OCI-LY3 (cell line): ENCODE data around the gene NCLN.
"Not testable (repeated sequence)": the region's sequence is repeated elsewhere in the genome, so short reads cannot be mapped to it uniquely, and the experiment has no call there.

Experiments
- H2AFZ ChIP-seq: fragments of 200-600, 300-600 bp; shearing (Covaris generic); 2 replicates; pipeline ENCODE4 v1.6.0; 2014; ENCODE audit warnings: antibody characterized with exemption, low read depth, low read length
- H3K27ac ChIP-seq: fragments of 200-600, 300-600 bp; sonication (generic); 2 replicates; pipeline ENCODE4 v1.5.1; 2014; ENCODE audit warnings: mild to moderate bottlenecking, low read length, moderate library complexity, mixed read lengths
- H3K27me3 ChIP-seq: fragments of 200-600, 300-600 bp; sonication (generic); 2 replicates; pipeline ENCODE4 v1.6.1; 2014; ENCODE audit warnings: low read depth, low read length, mixed read lengths
- H3K36me3 ChIP-seq: fragments of 200-600, 300-600 bp; sonication (generic); replicated peaks from 2 replicates; pipeline ENCODE3; 2014; ENCODE audit warnings: low read depth, low read length, mixed read lengths
- H3K4me1 ChIP-seq: fragments of 300-600, 200-600 bp; sonication (generic); 2 replicates; pipeline ENCODE4 v1.6.1; 2014; ENCODE audit warnings: low read length, mixed read lengths
- H3K4me2 ChIP-seq: fragments of 200-600, 300-600 bp; sonication (generic); 2 replicates; pipeline ENCODE4 v1.6.1; 2014; ENCODE audit warnings: low read length, mixed read lengths
- H3K4me3 ChIP-seq: fragments of 300-600, 200-600 bp; sonication (generic); 2 replicates; pipeline ENCODE4 v1.5.1; 2014; ENCODE audit warnings: antibody characterized with exemption, mild to moderate bottlenecking, low read length, moderate library complexity
- H3K79me2 ChIP-seq: fragments of 300-600, 200-600 bp; shearing (Covaris generic); 2 replicates; pipeline ENCODE4 v1.6.1; 2014; ENCODE audit warnings: mild to moderate bottlenecking, low read length, mixed read lengths
- H3K9ac ChIP-seq: fragments of 300-600, 200-600 bp; shearing (Covaris generic); 2 replicates; pipeline ENCODE4 v1.6.0; 2014; ENCODE audit warnings: mild to moderate bottlenecking, low read length, moderate library complexity
- H3K9me3 ChIP-seq: fragments of 200-600, 300-600 bp; shearing (Covaris generic); 2 replicates; pipeline ENCODE4 v1.6.1; 2014; ENCODE audit warnings: low read length, mixed read lengths; ENCODE audit not compliant: insufficient read depth
- H4K20me1 ChIP-seq: fragments of 200-600, 300-600 bp; sonication (generic); 2 replicates; pipeline ENCODE4 v1.6.1; 2016; ENCODE audit warnings: low read length, mixed read lengths; ENCODE audit not compliant: insufficient read depth
- CTCF ChIP-seq: fragments of 200-600, 300-600 bp; sonication (generic); IDR thresholded peaks from 2 replicates; pipeline ENCODE4 v1.5.1; 2014; ENCODE audit warnings: antibody characterized with exemption, low read length, low read depth
- EZH2phosphoT487 ChIP-seq: fragments of 200-600 bp; shearing (Covaris generic); IDR thresholded peaks from 2 replicates; pipeline ENCODE4 v1.6.1; 2018; ENCODE audit warnings: antibody characterized with exemption, mixed run types, low read depth

NCLN gene

DNA sequence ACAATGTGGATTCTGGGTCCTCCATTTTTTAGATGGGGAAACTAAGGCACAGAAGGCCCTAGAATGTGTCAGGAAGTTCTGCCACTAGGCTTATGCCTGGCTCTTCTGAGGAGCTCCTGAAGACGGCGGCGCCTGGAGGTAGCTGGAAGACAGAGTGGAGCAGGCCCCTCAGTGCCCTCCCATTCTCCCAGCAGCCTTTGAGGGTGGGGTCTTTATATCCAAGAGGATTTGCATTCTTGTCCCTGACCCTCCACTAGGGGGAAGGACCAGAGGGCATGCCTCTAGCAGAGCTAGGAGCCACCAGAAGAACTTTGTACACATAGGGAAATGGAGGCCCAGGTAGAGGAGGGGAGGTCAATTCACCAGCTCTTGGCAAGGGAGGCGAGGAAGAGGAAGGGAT is 48.1 kb downstream of the NCLN start:
- Histone ChIP-seq H2AFZ (no peak overlapping the region), H3K4me1 (no peaks in the 10 kb centered on the region), H3K4me2 (no peak overlapping the region), H3K27ac (no peak overlapping the region), H3K36me3 (no peaks in the 10 kb centered on the region), H3K4me3 (no peak overlapping the region), H3K27me3 (peaks cover 5% of the 10 kb centered on the region; the same call in 1 of the 2 replicates), H3K79me2 (no peaks in the 10 kb centered on the region), H4K20me1 (no peaks in the 10 kb centered on the region), H3K9me3 (no peaks in the 10 kb centered on the region), H3K9ac (no peak overlapping the region)
- TF ChIP-seq CTCF (no peak), EZH2phosphoT487 (no peak)

DNA sequence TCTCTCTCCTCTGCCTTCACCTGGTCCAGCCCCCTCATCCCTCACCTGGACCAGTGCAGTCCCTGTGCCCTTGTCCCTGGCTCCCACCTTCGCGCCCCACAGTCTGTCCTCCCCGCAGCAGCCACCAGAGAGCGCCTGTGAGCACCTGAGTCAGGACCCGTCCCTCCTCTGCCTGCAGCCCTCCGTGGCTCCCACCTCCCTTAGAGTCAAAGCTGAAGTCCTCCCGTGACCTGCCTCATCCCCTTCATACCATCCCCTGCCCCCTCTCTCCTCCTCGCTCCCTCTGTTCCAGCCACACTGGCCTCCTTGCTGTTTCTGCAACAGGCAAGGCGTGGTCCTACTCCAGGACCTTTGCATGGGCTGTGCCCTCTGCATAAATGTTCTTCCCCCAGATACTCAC is 49.1 kb downstream of the NCLN start:
- peak; percentile 45 for TF ChIP-seq CTCF
- no peak for TF ChIP-seq EZH2phosphoT487
- no peak overlapping the region for H3K9ac ChIP-seq
- H3K79me2 ChIP-seq = no peaks in the 10 kb centered on the region
- H3K4me3 ChIP-seq = no peak overlapping the region
- H3K4me1 ChIP-seq = no peaks in the 10 kb centered on the region
- H2AFZ ChIP-seq = no peak overlapping the region
- no peaks in the 10 kb centered on the region; the same call in 1 of the 2 replicates for H3K27me3 ChIP-seq
- H3K36me3 ChIP-seq = no peaks in the 10 kb centered on the region
- no peak overlapping the region for H3K4me2 ChIP-seq
- no peaks in the 10 kb centered on the region for H4K20me1 ChIP-seq
- H3K9me3 ChIP-seq = no peaks in the 10 kb centered on the region
- no peak overlapping the region for H3K27ac ChIP-seq

DNA sequence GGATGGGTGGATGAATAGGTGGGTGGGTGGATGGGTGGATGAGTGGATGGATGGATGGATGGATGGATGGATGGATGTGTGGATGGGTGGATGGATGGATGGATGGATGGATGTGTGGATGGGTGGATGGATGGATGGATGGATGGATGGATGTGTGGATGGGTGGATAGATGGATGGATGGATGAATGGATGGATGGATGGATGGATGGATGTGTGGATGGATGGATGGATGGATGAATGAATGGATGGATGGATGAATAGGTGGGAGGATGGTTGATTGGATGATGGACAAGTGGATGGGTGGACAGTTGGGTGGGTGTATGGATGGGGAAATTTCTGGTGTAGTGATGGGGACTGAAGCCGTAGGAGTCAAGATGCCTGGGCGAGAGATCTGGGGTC is 49.9 kb downstream of the NCLN start:
- not testable (repeated sequence) for H3K27ac ChIP-seq, H3K4me1 ChIP-seq, H3K36me3 ChIP-seq, H3K9me3 ChIP-seq, H2AFZ ChIP-seq, H3K4me2 ChIP-seq, H3K79me2 ChIP-seq, H3K27me3 ChIP-seq, H3K9ac ChIP-seq, H4K20me1 ChIP-seq, H3K4me3 ChIP-seq

DNA sequence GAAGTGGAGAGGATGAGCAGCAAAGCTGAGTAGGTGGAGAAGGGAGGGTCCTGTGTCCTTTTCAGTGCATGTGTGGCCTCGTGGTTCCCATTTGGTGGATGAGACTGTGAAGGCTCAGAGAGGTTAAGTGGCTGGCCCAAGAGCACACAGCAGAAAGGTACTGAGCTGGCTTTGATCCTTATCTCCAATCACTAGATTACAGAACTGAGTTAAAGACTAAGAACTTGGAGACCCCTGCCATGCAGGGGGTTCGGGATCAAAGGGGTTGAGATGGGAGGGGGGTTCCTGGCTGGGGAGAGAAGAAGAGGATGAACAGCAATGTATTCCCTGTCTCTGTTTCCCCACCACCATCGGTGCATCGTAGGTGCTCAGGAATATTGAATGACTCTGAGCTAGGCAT is 50.5 kb downstream of the NCLN start:
- no peak overlapping the region for H3K4me3 ChIP-seq
- H3K27ac ChIP-seq = no peak overlapping the region
- no peaks in the 10 kb centered on the region for H3K27me3 ChIP-seq
- H3K4me2 ChIP-seq = no peak overlapping the region
- H3K79me2 ChIP-seq = no peaks in the 10 kb centered on the region
- H3K9me3 ChIP-seq = no peaks in the 10 kb centered on the region
- no peaks in the 10 kb centered on the region for H4K20me1 ChIP-seq
- no peaks in the 10 kb centered on the region for H3K36me3 ChIP-seq
- no peaks in the 10 kb centered on the region for H3K4me1 ChIP-seq
- no peak overlapping the region for H3K9ac ChIP-seq
- no peak overlapping the region for H2AFZ ChIP-seq
- TF ChIP-seq CTCF (no peak), EZH2phosphoT487 (no peak)

GRCh38 chr19:3238066-3238561 is 52.4 kb downstream of the NCLN start:
- Histone ChIP-seq H4K20me1 (no peaks in the 10 kb centered on the region), H3K9me3 (no peaks in the 10 kb centered on the region), H2AFZ (no peak overlapping the region), H3K27me3 (no peaks in the 10 kb centered on the region), H3K4me3 (no peak overlapping the region), H3K79me2 (no peaks in the 10 kb centered on the region), H3K4me1 (no peaks in the 10 kb centered on the region), H3K4me2 (no peak overlapping the region), H3K9ac (no peak overlapping the region), H3K27ac (no peak overlapping the region), H3K36me3 (no peaks in the 10 kb centered on the region)
- TF ChIP-seq CTCF (no peak), EZH2phosphoT487 (no peak)
